HG03354 (cell line): Measurements from ENCODE around the gene GARRE1.

Experiments used
- ATAC-seq: cut with Tn5 transposase; IDR thresholded peaks from one replicate; pipeline ENCODE4 v1.9.1; 2021; ENCODE audit warnings: mild to moderate bottlenecking; ENCODE audit not compliant: unreplicated experiment, poor library complexity, severe bottlenecking

GARRE1 gene

DNA sequence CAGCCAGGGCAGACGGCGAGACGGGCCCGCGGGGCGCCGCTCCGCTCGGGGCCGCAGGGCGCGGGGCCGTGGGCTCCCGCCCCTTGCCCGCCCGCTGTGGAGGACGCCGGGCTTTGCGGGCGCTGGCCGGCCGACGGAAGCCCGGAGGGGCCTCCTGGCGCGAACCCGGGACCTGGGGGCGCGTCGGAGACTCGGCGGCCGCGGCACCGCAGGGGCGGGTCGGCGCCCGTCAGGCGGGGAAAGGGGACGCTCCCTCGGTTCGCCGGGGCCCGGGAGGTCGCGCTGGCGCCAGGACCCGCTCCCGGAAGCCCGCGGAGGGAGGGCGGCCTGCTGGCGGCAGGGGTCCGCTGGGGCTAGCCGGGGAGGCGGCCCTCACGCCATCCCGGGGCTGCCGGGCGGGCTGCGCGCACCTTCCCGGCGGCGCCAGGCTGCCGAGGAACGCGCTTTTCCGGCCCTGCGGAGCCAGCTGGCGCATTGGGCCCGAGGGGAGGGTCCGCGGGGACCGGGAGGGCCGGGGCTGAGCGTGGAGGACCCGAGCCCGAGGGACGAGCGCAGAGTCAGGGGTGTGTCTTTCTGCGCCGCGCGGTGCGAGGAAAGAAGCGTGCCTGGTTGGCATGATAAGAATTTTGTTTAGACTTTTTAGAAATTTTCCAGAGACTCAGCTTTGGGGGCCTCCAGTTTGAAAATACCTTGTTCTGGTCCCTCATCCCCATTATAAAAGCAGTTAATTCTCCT, 511 bp downstream of the GARRE1 start:
- peak; percentile 73 for ATAC-seq

DNA sequence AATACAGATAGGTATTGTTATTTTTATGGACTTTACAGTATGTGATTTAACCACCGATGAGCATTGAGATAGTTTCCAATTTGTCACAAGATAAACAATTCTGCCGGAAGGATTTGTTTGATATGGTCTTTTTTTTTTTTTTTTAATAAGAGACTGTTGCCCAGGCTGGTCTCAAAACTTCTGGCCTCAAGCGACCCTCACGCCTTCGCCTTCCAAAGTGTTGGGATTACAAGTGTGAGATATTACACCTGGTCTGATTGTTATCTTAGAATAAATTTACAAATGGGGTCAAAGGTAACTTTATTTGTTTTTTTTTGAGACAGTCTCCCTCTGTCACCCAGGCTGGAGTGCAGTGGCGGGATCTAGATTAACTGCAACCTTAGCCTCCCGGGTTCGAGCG, 1.2 kb downstream of the GARRE1 start:
- no peak for ATAC-seq

DNA sequence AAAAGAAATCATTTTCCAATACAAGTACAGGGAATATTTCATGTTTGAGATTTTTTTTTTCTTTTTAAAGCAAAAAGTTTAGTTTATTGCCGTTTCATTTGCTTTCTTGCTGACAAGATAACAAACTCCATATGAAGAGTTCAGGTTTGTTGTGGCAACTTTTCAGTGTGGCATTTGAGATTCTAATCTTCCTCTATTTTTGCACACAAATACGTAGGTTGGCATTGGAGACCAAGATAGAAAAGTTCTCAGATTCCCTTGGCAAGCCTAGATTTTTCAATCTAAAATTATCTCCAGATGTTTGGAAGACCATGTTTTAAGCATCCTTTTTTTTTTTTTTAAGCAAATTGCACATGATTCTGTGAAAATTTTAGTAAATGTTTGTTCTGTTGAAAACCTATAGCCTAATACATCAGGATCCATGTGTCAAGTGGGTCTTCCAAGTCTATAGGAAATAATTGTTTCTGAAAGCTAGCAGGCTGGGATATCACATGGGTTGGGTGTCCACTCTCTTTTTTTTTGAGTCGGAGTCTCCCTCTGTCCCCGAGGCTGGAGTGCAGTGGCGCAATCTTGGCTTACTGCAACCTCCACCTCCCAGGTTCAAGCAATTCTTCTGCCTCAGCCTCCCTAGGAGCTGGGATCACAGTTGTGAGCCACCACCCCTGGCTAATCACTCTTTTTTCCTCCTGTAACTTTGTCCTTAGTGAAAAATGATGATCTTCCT, 2.6 kb downstream of the GARRE1 start:
- ATAC-seq: no peak

DNA sequence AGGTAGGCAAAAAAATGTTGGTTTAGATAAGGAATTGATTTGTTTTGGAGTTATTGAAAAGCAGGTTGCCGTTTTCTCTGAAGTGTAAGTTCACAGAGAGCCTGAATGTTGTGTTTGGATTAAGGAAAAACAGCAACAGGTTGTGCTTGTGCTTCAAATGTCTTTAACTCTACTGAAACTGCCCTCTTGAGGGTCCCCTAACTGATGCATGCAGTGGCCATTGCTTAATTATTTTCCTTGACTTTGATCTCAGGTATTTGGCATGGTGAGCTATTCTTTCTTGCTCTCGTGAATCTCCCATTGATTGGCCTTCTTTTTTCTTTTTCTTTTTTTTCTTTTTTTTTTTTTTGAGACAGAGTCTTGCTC, 3.2 kb downstream of the GARRE1 start:
- no peak for ATAC-seq

DNA sequence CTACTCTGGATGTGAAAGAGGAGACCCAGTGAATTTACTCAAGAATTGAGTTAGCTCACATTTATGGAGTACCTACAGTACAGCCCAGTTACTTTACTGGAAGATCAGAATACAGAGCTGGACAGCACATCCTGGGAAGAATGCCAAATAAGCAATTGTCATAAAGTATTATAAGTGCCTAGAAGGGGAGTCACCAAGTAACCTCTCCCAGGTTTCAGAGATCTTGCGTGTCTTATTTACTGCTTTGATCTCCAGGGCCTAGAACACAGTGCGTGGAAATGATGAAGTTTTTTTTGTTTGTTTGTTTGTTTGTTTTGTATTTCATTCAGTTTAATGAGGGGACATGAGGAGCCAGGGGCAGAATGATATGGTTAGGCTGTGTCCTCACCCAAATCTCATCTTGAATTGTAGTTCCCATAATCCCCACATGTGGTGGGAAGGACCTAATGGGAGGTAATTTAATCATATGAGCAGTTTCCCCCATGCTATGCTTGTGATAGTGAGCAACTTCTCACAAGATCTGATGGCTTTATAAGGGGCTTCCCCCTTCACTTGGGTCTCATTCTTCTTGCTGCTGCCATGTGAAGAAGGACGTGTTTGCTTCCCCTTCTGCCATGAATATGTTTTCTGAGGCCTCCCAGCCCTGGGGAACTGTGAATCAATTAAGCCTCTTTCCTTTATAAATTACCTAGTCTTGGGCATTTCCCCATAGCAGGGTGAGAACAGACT, 5.2 kb downstream of the GARRE1 start:
- no peak for ATAC-seq

GRCh38 chr19:34260771-34261173, 6.4 kb downstream of the GARRE1 start:
- no peak for ATAC-seq

DNA sequence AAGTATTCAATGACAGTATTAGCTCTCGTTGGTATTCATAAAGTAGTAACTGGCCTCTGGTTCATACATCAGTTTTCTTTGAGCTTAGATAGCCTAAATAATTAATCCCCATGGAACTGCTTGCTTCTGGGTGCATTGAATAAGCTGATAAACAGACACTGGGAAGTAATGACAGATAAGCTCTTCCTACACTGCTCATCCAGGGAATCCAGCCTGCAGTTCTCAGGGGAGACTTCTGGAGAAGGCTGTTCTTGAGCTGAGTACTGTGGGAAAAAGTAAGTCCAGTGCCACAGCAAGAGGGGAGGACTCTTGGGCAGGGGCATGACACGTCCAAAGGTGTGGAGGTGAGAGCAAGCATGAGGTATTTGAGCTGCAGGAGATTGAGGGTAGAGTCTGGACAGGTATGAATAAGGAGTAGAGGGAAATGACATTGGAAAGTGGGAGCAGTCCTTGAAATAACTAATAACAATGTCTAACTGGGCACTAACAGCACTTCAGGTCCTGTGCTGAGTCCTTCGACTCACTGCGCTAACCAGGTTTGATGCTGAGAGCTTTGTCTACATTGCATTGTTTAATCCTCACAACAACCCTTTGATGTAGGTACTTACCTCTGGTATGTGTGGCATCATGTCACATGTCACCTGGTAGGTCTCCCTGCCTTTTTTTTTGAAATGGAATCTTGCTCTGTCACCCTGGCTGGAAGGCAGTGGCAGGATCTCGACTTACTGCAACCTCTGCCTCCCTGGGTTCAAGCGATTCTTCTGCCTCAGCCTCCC, 7.2 kb downstream of the GARRE1 start:
- no peak for ATAC-seq

GRCh38 chr19:34263745-34264237, 9.4 kb downstream of the GARRE1 start:
- no peak for ATAC-seq

GRCh38 chr19:34265221-34265650, 10.9 kb downstream of the GARRE1 start:
- ATAC-seq: no peak

DNA sequence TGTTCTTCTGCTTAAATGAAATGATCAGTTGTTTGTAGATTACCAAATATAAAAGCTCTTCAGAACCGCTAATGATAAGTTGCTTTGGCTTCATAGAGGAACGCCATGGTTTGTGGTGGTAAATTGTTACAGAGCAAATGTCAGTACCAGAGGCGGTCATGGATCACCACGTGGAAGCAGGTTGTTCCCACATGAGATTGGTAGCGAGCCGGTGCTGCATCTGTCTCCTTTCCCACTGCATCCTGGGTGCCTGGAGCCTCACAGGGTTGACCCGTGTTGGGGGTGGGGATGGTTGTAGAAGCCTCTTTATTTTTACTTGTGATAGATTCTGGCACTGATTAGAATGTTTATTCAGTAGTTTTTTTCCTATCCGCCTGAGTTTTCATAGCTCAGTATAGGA, 14.7 kb downstream of the GARRE1 start:
- no peak for ATAC-seq

DNA sequence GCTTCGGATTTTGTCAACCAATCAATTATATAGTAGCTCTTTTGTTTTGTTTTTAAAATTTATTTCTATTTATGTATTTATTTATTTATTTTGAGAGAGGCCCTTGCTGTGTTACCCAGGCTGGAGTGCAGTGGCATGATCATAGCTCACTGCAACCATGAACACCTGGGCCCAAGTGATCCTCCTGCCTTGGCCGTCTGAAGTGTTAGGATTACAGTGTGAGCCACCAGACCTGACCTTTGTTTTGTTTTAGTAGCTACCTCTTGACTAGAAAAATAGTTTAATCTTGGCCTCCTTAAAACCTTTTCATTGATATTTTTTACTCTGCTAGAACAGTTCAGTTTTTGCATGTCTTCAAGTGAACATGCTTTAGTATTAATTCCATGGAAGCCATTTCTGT, 15.1 kb downstream of the GARRE1 start:
- ATAC-seq: no peak

DNA sequence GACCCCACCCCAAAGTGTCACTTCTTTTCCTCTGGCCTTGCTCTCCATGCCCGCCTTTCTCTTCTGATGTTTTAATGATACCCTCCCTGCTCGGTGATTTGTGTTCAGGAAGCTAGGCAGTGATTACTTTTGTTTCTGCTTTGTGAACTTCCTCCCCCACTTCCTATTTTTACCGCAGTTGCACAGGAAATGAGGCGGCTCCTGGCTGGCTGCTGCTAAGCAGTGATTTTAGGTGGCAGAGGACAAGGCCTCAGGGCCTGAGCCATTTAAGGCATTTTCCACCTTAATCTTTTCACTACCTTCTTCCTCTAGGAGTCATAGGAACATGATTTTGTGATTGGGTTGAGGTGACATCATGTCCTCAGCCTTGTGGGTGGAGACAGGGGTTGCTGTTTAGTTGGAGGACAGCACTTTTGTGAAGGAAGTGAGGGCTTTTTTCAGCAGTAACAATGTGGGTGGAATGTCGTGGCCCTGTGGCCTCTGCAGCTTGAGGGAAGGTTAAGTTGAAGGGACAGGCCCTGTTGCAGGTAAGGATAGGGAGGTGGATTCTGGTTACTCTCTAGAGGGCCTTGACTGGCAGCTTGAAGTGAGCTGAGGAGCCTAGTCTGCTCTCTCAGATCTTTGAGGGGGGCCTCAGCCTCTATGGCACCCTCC, 15.7 kb downstream of the GARRE1 start:
- peak; percentile 78 for ATAC-seq

GRCh38 chr19:34273121-34273520, 18.8 kb downstream of the GARRE1 start:
- no peak for ATAC-seq

DNA sequence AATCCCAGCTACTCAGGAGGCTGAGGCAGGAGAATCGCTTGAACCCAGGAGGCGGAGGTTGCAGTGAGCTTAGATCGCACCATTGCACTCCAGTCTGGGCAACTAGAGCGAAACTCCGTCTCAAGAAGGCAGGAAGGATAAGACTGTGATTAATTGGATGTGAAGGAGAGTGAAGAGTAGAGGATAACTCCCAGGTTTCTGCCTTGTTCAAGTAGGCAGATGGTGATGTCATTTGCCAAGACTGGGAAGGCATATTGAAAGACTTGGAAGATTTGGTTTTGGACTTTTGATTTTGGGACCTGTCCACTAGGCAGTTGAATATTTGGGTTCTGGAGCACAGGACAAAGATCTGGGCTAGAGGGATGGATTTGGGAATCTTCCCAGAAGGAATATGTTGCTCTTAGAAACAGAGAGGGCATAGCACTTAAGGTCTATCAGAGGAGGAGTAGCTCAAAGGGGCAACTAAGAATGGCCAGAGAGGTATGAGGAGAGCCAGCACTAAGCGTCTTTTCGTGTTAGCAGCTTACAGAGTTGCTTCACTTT, 20.0 kb downstream of the GARRE1 start:
- ATAC-seq: no peak

DNA sequence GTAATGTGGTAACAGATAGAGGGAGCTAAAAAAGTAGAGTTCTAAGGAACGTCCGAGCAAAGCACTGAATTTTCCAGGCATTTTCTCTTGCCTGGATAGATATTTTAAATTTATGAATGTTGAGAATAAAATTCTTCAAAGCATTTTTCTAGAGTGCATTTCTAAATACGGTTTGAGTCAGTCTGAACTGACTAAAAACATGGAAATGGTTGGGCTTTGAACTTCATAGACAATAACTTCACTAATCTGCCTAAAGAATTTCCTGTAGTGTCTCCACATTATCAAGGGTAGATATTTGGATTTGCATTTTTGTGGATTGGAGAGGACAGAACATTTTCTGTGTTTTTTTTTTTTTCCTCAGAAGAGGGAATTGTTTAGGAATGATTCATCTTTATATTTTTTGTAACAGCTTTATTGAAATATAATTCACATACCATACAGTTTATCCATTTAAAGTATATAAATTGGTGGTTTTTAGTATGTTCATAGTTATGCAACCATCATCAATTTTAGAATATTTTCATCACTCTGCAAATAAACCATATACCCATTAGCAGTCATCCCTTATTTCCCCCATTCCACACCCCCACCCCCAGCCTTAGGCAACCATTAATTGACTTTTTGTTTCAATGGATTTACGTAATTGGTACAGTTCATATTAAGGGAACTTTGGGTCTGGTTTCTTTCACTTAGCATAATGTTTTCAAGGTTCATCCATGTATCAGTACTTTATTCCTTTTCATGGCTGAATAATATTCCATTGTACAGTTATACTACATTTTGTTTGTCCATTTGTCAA, 20.7 kb downstream of the GARRE1 start:
- ATAC-seq: no peak

GRCh38 chr19:34275705-34276104, 21.4 kb downstream of the GARRE1 start:
- ATAC-seq: no peak

DNA sequence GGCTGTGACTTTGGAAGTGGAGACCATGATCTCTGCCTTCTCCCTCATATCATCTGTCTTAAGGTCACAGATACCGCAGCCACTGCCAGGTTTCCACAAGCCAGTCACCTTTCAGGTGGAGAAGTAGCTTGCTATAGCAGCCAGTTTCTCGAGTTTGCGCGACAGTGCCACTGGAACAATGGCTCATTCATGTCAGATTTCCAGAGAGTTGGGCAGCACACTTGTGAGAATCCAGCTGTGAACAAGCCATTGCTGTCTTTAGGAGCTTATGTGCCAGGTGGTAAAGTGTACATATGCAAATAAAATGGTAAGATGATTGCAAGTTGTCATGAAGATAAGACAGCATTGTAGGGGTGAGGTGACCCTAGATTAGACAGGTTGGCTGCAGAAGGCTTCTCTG, 22.3 kb downstream of the GARRE1 start:
- no peak for ATAC-seq

GRCh38 chr19:34277244-34277643, 22.9 kb downstream of the GARRE1 start:
- ATAC-seq: no peak
